ENCODE data around the gene ATP6V0E1.

ATP6V0E1 gene

DNA sequence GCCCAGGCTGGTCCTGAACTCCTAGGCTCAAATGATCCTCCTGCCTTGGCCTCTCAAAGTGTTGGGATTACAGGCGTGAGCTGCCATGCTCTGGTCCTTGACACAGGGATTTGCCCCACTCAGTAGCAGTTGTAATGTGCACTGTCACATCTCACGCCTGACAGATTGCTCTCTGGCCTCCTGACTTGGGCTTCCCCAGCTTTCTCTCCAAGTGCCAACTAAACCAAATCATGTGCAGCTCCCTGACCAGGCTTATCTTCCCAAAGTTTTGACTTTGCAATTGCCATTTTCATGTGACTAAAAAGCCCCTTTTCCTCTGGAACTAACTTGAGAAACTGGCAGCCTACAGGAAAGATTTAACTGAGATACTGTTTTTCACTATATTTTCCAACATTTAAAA is 13.7 kb upstream of the ATP6V0E1 start:
- Histone ChIP-seq H4K20me1 (ENCODE audit: insufficient read depth, low read length, poor library complexity, severe bottlenecking) (no peaks in the 10 kb centered on the region), H3K9me3 (ENCODE audit: insufficient read depth, low read depth, low read length) (no peaks in the 10 kb centered on the region), H3K9ac (ENCODE audit: low read depth, low read length, poor library complexity, severe bottlenecking) (no peak overlapping the region), H3K79me2 (ENCODE audit: insufficient read depth, low read length) (no peaks in the 10 kb centered on the region), H3K27me3 (ENCODE audit: insufficient read depth, low read length, poor library complexity, severe bottlenecking) (no peaks in the 10 kb centered on the region), H3K4me3 (ENCODE audit: low read length, poor library complexity, severe bottlenecking) (no peak overlapping the region), H3K4me2 (ENCODE audit: low read depth, low read length, poor library complexity, severe bottlenecking) (no peak overlapping the region), H2AFZ (ENCODE audit: low read length) (no peak overlapping the region), H3K4me1 (ENCODE audit: insufficient read depth, low read length, poor library complexity, severe bottlenecking) (no peaks in the 10 kb centered on the region), H3K9me2 (replicated peaks; ENCODE audit: low read depth, low read length) (no peaks in the 10 kb centered on the region), H3F3A (ENCODE audit: low read depth) (no peaks in the 10 kb centered on the region), H3K36me3 (ENCODE audit: insufficient read depth, low read length) (no peaks in the 10 kb centered on the region)
- TF ChIP-seq, protein P1, sequence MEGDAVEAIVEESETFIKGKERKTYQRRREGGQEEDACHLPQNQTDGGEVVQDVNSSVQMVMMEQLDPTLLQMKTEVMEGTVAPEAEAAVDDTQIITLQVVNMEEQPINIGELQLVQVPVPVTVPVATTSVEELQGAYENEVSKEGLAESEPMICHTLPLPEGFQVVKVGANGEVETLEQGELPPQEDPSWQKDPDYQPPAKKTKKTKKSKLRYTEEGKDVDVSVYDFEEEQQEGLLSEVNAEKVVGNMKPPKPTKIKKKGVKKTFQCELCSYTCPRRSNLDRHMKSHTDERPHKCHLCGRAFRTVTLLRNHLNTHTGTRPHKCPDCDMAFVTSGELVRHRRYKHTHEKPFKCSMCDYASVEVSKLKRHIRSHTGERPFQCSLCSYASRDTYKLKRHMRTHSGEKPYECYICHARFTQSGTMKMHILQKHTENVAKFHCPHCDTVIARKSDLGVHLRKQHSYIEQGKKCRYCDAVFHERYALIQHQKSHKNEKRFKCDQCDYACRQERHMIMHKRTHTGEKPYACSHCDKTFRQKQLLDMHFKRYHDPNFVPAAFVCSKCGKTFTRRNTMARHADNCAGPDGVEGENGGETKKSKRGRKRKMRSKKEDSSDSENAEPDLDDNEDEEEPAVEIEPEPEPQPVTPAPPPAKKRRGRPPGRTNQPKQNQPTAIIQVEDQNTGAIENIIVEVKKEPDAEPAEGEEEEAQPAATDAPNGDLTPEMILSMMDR (conservative IDR thresholded peaks at IDR 0.05; ENCODE audit: low read length), result no peak
- no peak for TF ChIP-seq EZH2phosphoT487 (IDR thresholded peaks at IDR 0.05; ENCODE audit: borderline replicate concordance)

DNA sequence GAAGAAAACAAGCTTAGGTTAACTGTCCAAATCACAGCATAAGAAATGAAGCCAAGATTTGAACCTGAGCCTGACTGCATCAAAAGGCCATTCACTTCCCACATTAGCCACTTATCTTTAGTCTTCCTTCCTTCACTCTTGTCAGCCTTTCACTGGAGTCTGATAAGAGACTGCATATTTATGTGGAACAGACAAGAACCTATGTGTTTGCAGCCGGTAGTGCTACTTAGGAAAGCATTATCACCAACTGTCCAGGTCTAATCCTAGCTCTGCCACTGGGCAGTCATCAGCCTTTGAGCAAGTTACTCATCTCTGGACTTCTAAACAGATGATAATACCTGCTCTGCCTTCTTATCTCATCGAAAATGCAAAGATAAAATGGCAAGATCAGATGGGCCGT is 12.1 kb upstream of the ATP6V0E1 start:
- no peaks in the 10 kb centered on the region for H3K79me2 ChIP-seq (ENCODE audit: insufficient read depth, low read length)
- H3K9ac ChIP-seq (ENCODE audit: low read depth, low read length, poor library complexity, severe bottlenecking), result no peak overlapping the region
- no peak for TF ChIP-seq EZH2phosphoT487 (IDR thresholded peaks at IDR 0.05; ENCODE audit: borderline replicate concordance)
- TF ChIP-seq, protein P1 (conservative IDR thresholded peaks at IDR 0.05; ENCODE audit: low read length), result no peak
- H3K4me3 ChIP-seq (ENCODE audit: low read length, poor library complexity, severe bottlenecking), result no peak overlapping the region
- no peaks in the 10 kb centered on the region for H3K9me2 ChIP-seq (replicated peaks; ENCODE audit: low read depth, low read length)
- H3K9me3 ChIP-seq (ENCODE audit: insufficient read depth, low read depth, low read length), result no peaks in the 10 kb centered on the region
- H3K4me1 ChIP-seq (ENCODE audit: insufficient read depth, low read length, poor library complexity, severe bottlenecking), result no peaks in the 10 kb centered on the region
- H4K20me1 ChIP-seq (ENCODE audit: insufficient read depth, low read length, poor library complexity, severe bottlenecking), result no peaks in the 10 kb centered on the region
- no peak overlapping the region for H2AFZ ChIP-seq (ENCODE audit: low read length)
- H3K36me3 ChIP-seq (ENCODE audit: insufficient read depth, low read length), result no peaks in the 10 kb centered on the region
- no peaks in the 10 kb centered on the region for H3K27me3 ChIP-seq (ENCODE audit: insufficient read depth, low read length, poor library complexity, severe bottlenecking)
- H3F3A ChIP-seq (ENCODE audit: low read depth), result no peaks in the 10 kb centered on the region
- H3K4me2 ChIP-seq (ENCODE audit: low read depth, low read length, poor library complexity, severe bottlenecking), result no peak overlapping the region

DNA sequence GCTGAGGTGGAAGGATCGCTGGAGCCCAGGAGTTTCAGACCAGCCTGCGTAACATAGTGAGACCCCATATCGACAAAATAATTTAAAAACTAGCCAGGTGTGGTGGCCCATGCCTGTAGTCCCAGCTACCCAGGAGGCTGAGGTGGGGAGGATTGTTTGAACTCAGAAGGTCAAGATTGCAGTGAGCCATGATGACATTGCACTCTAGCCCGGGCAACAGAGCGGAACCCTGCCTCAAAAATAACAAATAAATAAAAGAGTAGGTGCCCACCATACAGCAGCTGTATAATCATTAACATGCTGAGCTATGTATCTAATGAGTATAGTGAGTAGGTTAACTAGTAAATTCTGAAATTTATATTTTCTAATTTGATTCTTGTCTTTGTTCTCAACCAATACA is 11.0 kb upstream of the ATP6V0E1 start:
- Histone ChIP-seq H3F3A (ENCODE audit: low read depth) (no peaks in the 10 kb centered on the region), H3K4me3 (ENCODE audit: low read length, poor library complexity, severe bottlenecking) (no peak overlapping the region), H3K36me3 (ENCODE audit: insufficient read depth, low read length) (no peaks in the 10 kb centered on the region), H3K9me2 (replicated peaks; ENCODE audit: low read depth, low read length) (no peaks in the 10 kb centered on the region), H2AFZ (ENCODE audit: low read length) (no peak overlapping the region), H4K20me1 (ENCODE audit: insufficient read depth, low read length, poor library complexity, severe bottlenecking) (no peaks in the 10 kb centered on the region), H3K27me3 (ENCODE audit: insufficient read depth, low read length, poor library complexity, severe bottlenecking) (no peaks in the 10 kb centered on the region), H3K9ac (ENCODE audit: low read depth, low read length, poor library complexity, severe bottlenecking) (no peak overlapping the region), H3K9me3 (ENCODE audit: insufficient read depth, low read depth, low read length) (no peaks in the 10 kb centered on the region), H3K79me2 (ENCODE audit: insufficient read depth, low read length) (no peaks in the 10 kb centered on the region), H3K4me1 (ENCODE audit: insufficient read depth, low read length, poor library complexity, severe bottlenecking) (no peaks in the 10 kb centered on the region), H3K4me2 (ENCODE audit: low read depth, low read length, poor library complexity, severe bottlenecking) (no peak overlapping the region)
- TF ChIP-seq, protein P1 (conservative IDR thresholded peaks at IDR 0.05; ENCODE audit: low read length), result no peak
- TF ChIP-seq EZH2phosphoT487 (IDR thresholded peaks at IDR 0.05; ENCODE audit: borderline replicate concordance), result no peak

Measured in Loucy (cell line).